ENCODE results near the gene AKT3.

The AKT3 gene

GRCh38 chr1:243646841-243647240 lies 203.2 kb downstream of the AKT3 start:
- no peak for TF ChIP-seq YY1 (IDR thresholded peaks at IDR 0.05; ENCODE audit: low read depth)
- no peak for TF ChIP-seq NFIC (IDR thresholded peaks at IDR 0.05)
- TF ChIP-seq USF1 (IDR thresholded peaks at IDR 0.05), result no peak

GRCh38 chr1:243645281-243645680 lies 204.8 kb downstream of the AKT3 start:
- no peak for TF ChIP-seq USF1 (IDR thresholded peaks at IDR 0.05)
- no peak for TF ChIP-seq TEAD4 (IDR thresholded peaks at IDR 0.05)
- no peak for TF ChIP-seq EP300 (IDR thresholded peaks at IDR 0.05; ENCODE audit: borderline replicate concordance)
- no peak for TF ChIP-seq FOXM1 (IDR thresholded peaks at IDR 0.05; ENCODE audit: borderline replicate concordance, low read depth)
- no peak for TF ChIP-seq NFIC (IDR thresholded peaks at IDR 0.05)
- TF ChIP-seq CEBPB (IDR thresholded peaks at IDR 0.05), result no peak
- no peak for TF ChIP-seq CREB1 (IDR thresholded peaks at IDR 0.05; ENCODE audit: low read depth)
- TF ChIP-seq TAF1 (IDR thresholded peaks at IDR 0.05; ENCODE audit: low read depth), result no peak
- no peak for TF ChIP-seq REST (IDR thresholded peaks at IDR 0.05; ENCODE audit: low read depth)
- no peak for TF ChIP-seq RAD21 (IDR thresholded peaks at IDR 0.05; ENCODE audit: low read depth)
- TF ChIP-seq TCF12 (IDR thresholded peaks at IDR 0.05; ENCODE audit: low read depth), result no peak
- TF ChIP-seq ZBTB7A (IDR thresholded peaks at IDR 0.05; ENCODE audit: low read depth), result no peak
- no peak for TF ChIP-seq MAX (IDR thresholded peaks at IDR 0.05)
- no peak for TF ChIP-seq EGR1 (IDR thresholded peaks at IDR 0.05)
- no peak for TF ChIP-seq YY1 (IDR thresholded peaks at IDR 0.05; ENCODE audit: low read depth)

GRCh38 chr1:243642936-243643335 lies 207.1 kb downstream of the AKT3 start:
- TF ChIP-seq ZBTB7A (IDR thresholded peaks at IDR 0.05; ENCODE audit: low read depth) (no peak), FOXM1 (IDR thresholded peaks at IDR 0.05; ENCODE audit: borderline replicate concordance, low read depth) (no peak), CEBPB (IDR thresholded peaks at IDR 0.05) (no peak), TAF1 (IDR thresholded peaks at IDR 0.05; ENCODE audit: low read depth) (no peak), CREB1 (IDR thresholded peaks at IDR 0.05; ENCODE audit: low read depth) (no peak), NFIC (IDR thresholded peaks at IDR 0.05) (no peak), TEAD4 (IDR thresholded peaks at IDR 0.05) (no peak), REST (IDR thresholded peaks at IDR 0.05; ENCODE audit: low read depth) (no peak)

- TF ChIP-seq EGR1 (IDR thresholded peaks at IDR 0.05), result no peak
- no peak for TF ChIP-seq REST (IDR thresholded peaks at IDR 0.05; ENCODE audit: low read depth)
- TF ChIP-seq TCF12 (IDR thresholded peaks at IDR 0.05; ENCODE audit: low read depth), result no peak
- no peak for TF ChIP-seq MAX (IDR thresholded peaks at IDR 0.05)
- TF ChIP-seq USF1 (IDR thresholded peaks at IDR 0.05), result no peak
- TF ChIP-seq TEAD4 (IDR thresholded peaks at IDR 0.05), result no peak
- no peak for TF ChIP-seq NFIC (IDR thresholded peaks at IDR 0.05)
- no peak for TF ChIP-seq CREB1 (IDR thresholded peaks at IDR 0.05; ENCODE audit: low read depth)
- TF ChIP-seq ZBTB7A (IDR thresholded peaks at IDR 0.05; ENCODE audit: low read depth), result no peak
- no peak for TF ChIP-seq FOXM1 (IDR thresholded peaks at IDR 0.05; ENCODE audit: borderline replicate concordance, low read depth)
- no peak for TF ChIP-seq TAF1 (IDR thresholded peaks at IDR 0.05; ENCODE audit: low read depth)
- no peak for TF ChIP-seq YY1 (IDR thresholded peaks at IDR 0.05; ENCODE audit: low read depth)
- TF ChIP-seq RAD21 (IDR thresholded peaks at IDR 0.05; ENCODE audit: low read depth), result no peak
- no peak for TF ChIP-seq EP300 (IDR thresholded peaks at IDR 0.05; ENCODE audit: borderline replicate concordance)
- TF ChIP-seq CEBPB (IDR thresholded peaks at IDR 0.05), result no peak
These were observed 210.9 kb downstream of the AKT3 start for GRCh38 chr1:243639027-243639658.
